Epidermal melanocyte (primary cell): ENCODE measurements around the gene NR6A1.

Experiments
- DNase-seq: peaks from one replicate; pipeline ENCODE4 v3.0.0; 2011; ENCODE audit warnings: low spot score; ENCODE audit not compliant: insufficient read length

Gene NR6A1

GRCh38 chr9:124797343-124798103 lies 26.4 kb upstream of the NR6A1 start:
- DNase-seq: no peak

GRCh38 chr9:124795881-124796431 lies 24.8 kb upstream of the NR6A1 start:
- no peak for DNase-seq

GRCh38 chr9:124794902-124795491 lies 23.9 kb upstream of the NR6A1 start:
- DNase-seq: no peak

GRCh38 chr9:124793015-124793541 lies 22.0 kb upstream of the NR6A1 start:
- peak; percentile 46 for DNase-seq

- no peak for DNase-seq
These were observed 21.3 kb upstream of the NR6A1 start for GRCh38 chr9:124792257-124793014.

- peak; percentile 7 for DNase-seq
These were observed 19.8 kb upstream of the NR6A1 start for GRCh38 chr9:124790801-124791505.

- DNase-seq: no peak
These were observed 19.2 kb upstream of the NR6A1 start for GRCh38 chr9:124790301-124790700.

- DNase-seq: no peak
These were observed 18.4 kb upstream of the NR6A1 start for GRCh38 chr9:124789531-124789930.

- DNase-seq: no peak
These were observed 17.6 kb upstream of the NR6A1 start for GRCh38 chr9:124788542-124789217.

GRCh38 chr9:124786881-124787573 lies 15.9 kb upstream of the NR6A1 start:
- DNase-seq: no peak

- DNase-seq: no peak
These were observed 13.4 kb upstream of the NR6A1 start for GRCh38 chr9:124784509-124784908.

GRCh38 chr9:124783830-124784229 lies 12.7 kb upstream of the NR6A1 start:
- DNase-seq: no peak

- no peak for DNase-seq
These were observed 11.8 kb upstream of the NR6A1 start for GRCh38 chr9:124782661-124783574.

GRCh38 chr9:124781967-124782660 lies 11.0 kb upstream of the NR6A1 start:
- DNase-seq: peak; percentile 12

- peak; percentile 13 for DNase-seq
These were observed 9.6 kb upstream of the NR6A1 start for GRCh38 chr9:124780757-124781151.

- peak; percentile 3 for DNase-seq
These were observed 9.1 kb upstream of the NR6A1 start for GRCh38 chr9:124780060-124780756.

- DNase-seq: peak; percentile 52
These were observed 8.4 kb upstream of the NR6A1 start for GRCh38 chr9:124779368-124780059.
